ENCODE results near the gene MINPP1. TPM values are rescaled to one million over a fixed set of nuclear protein-coding genes. Genes with fewer than 3 reads are reported as not detected.
"Not testable (repeated sequence)": the region's sequence is repeated elsewhere in the genome, so short reads cannot be mapped to it uniquely, and the experiment has no call there.

The MINPP1 gene, protein sequence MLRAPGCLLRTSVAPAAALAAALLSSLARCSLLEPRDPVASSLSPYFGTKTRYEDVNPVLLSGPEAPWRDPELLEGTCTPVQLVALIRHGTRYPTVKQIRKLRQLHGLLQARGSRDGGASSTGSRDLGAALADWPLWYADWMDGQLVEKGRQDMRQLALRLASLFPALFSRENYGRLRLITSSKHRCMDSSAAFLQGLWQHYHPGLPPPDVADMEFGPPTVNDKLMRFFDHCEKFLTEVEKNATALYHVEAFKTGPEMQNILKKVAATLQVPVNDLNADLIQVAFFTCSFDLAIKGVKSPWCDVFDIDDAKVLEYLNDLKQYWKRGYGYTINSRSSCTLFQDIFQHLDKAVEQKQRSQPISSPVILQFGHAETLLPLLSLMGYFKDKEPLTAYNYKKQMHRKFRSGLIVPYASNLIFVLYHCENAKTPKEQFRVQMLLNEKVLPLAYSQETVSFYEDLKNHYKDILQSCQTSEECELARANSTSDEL
- total RNA-seq, result 14.3 TPM

DNA sequence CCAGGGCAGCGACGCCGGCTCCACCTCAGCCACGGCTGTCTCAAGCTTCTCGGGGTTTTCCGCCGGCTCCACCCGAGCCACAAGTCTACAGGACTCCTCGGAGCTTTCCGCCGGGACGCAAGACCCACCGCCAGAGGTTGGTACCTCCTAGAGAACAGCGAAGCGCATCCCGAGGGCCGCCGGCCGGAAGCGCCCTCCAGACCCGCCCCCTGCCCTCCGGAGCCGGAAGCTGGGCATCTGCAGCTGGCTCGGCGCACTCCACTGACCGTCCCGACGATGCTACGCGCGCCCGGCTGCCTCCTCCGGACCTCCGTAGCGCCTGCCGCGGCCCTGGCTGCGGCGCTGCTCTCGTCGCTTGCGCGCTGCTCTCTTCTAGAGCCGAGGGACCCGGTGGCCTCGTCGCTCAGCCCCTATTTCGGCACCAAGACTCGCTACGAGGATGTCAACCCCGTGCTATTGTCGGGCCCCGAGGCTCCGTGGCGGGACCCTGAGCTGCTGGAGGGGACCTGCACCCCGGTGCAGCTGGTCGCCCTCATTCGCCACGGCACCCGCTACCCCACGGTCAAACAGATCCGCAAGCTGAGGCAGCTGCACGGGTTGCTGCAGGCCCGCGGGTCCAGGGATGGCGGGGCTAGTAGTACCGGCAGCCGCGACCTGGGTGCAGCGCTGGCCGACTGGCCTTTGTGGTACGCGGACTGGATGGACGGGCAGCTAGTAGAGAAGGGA is at the start of gene MINPP1:
MINPP1 (plus strand) TSS at position 254 of the 726 bp plus-strand sequence; CDS start at position 277, 23 bp downstream.
- TF ChIP-seq, protein P1, sequence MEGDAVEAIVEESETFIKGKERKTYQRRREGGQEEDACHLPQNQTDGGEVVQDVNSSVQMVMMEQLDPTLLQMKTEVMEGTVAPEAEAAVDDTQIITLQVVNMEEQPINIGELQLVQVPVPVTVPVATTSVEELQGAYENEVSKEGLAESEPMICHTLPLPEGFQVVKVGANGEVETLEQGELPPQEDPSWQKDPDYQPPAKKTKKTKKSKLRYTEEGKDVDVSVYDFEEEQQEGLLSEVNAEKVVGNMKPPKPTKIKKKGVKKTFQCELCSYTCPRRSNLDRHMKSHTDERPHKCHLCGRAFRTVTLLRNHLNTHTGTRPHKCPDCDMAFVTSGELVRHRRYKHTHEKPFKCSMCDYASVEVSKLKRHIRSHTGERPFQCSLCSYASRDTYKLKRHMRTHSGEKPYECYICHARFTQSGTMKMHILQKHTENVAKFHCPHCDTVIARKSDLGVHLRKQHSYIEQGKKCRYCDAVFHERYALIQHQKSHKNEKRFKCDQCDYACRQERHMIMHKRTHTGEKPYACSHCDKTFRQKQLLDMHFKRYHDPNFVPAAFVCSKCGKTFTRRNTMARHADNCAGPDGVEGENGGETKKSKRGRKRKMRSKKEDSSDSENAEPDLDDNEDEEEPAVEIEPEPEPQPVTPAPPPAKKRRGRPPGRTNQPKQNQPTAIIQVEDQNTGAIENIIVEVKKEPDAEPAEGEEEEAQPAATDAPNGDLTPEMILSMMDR (IDR thresholded peaks at IDR 0.05), result peak in 1 of 3 experiments; percentile 6
- peaks cover 7 to 15% of the 10 kb centered on the region in 2 donors for H3K4me1 ChIP-seq
- H3K27me3 ChIP-seq, result no peaks in the 10 kb centered on the region
- intact Hi-C loops (cut with DNase I), result no loop called here
- peak within 1 kb of the TSS; percentile 89 to 92 for H3K27ac ChIP-seq
- H3K36me3 ChIP-seq, result no peaks in the 10 kb centered on the region
- H3K9me3 ChIP-seq, result no peaks in the 10 kb centered on the region
- H3K4me3 ChIP-seq, result peak within 1 kb of the TSS; percentile 78 to 89
- DNase-seq (ENCODE audit: low spot score in 2 of 2), result peak; percentile 9 to 86

DNA sequence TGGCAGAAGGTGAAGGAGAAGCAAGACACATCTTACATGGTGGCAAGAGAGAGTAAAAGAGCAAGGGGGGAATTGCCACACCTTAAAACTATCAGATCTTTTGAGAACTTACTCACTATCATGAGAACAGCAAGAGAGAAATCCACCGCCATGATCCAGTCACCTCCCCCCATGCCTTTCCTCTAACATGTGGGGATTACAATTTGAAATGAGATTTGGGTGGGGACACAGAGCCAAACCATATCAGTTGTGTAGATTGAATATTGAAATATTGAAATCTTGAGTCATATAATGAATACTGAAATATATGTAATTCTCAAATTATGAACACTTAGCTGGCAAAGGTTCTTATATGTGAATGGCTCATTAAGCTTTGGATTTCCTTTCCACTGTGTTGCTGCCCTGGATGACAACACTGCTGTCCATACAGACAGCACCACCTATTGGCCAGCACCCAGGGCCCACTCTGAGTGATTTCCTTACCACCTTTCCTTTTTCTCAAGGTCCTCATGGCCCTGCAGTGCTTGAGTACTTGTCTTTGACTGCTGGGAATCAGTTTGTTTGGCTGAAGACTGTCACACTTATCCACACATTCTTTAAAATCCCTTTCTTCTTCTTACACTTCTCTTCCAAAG is 48.0 kb upstream of the MINPP1 start:
- H3K9me3 ChIP-seq; H3K4me1 ChIP-seq; intact Hi-C loops (cut with DNase I); H3K4me3 ChIP-seq; H3K36me3 ChIP-seq; H3K27ac ChIP-seq; H3K27me3 ChIP-seq; DNase-seq (ENCODE audit: low spot score in 2 of 2): not testable (repeated sequence)

DNA sequence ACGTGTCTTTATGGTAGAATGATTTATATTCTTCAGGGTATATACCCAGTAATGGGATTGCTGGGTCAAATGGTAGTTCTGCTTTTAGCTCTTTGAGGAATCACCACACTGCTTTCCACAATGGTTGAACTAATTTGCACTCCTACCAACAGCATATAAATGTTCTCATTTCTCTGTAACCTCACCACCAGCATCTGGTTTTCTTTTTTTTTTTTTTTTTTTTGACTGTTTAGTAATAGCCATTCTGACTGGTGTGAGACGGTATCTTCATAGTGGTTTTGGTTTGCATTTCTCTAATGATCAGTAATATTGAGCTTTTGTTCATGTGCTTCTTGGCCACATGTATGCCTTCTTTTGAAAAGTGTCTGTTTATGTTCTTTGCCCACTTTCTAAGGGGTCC is 42.9 kb upstream of the MINPP1 start:
- H3K4me3 ChIP-seq; intact Hi-C loops (cut with DNase I): not testable (repeated sequence)

DNA sequence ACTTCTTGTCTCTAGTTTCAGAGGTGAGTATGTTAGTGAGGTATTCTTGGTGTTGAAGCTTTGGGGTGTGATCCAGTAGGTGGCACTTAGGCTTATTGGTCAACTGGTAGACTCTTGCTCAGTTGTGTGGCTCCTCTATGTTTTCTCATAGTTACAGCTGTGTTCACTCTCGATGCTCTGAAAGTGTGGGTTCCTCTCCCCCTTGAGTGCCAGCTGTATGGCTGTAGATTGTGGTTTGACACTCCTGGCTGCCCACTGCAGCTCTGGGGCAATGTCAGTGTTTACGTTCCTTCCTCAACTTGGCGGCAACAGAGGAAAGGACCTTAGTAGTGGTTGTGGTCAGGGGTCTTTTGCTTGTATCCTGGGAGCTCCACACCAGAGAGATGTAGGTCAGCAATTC is 37.8 kb upstream of the MINPP1 start:
- H3K27me3 ChIP-seq; H3K9me3 ChIP-seq; H3K27ac ChIP-seq; DNase-seq (ENCODE audit: low spot score in 2 of 2); H3K4me1 ChIP-seq; H3K36me3 ChIP-seq; H3K4me3 ChIP-seq; intact Hi-C loops (cut with DNase I): not testable (repeated sequence)

More for the DNA sequence above, 42.9 kb upstream of the MINPP1 start:
- not testable (repeated sequence) for H3K4me1 ChIP-seq; H3K27me3 ChIP-seq; H3K27ac ChIP-seq; H3K36me3 ChIP-seq; DNase-seq (ENCODE audit: low spot score in 2 of 2); H3K9me3 ChIP-seq

DNA sequence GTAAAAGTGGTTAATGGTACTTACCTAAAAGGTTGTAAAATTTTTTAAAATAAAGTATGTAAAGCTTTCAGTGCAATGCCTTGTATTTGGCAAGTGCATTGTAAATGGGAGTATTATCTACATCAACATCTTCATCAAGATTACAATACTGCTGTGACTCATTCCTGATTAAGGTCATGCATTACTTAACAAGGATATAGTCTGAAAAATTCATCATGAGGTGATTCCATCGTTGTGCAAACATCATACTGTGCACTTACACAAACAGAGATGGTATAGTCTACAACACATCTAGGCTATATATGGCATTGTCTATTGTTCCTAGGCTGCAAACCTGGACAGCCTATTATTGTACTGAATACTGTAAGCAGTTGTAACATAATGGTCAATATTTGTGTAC is 16.0 kb upstream of the MINPP1 start:
- H3K9me3 ChIP-seq; intact Hi-C loops (cut with DNase I); DNase-seq (ENCODE audit: low spot score in 2 of 2); H3K27me3 ChIP-seq; H3K27ac ChIP-seq; H3K36me3 ChIP-seq; H3K4me3 ChIP-seq; H3K4me1 ChIP-seq: not testable (repeated sequence)

DNA sequence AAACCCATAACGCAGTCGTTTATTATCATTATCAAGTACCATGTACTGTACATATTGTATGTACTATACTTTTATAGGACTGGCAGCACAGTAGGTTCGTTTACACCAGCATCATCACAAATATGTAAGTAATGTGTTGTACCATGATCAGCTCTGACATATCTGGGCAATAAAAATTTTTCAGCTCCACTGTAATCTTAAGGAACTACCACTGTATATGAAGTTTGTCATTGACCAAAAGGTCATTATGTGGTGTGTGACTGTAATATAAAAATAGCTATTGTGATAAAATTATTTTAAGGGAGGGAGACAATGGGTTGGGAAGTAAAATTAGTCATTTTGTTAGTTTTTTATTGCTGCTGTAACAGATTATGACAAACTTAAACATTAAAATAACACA is 14.4 kb upstream of the MINPP1 start:
- H3K27me3 ChIP-seq; H3K27ac ChIP-seq; H3K9me3 ChIP-seq; DNase-seq (ENCODE audit: low spot score in 2 of 2); intact Hi-C loops (cut with DNase I); H3K4me3 ChIP-seq; H3K4me1 ChIP-seq; H3K36me3 ChIP-seq: not testable (repeated sequence)

DNA sequence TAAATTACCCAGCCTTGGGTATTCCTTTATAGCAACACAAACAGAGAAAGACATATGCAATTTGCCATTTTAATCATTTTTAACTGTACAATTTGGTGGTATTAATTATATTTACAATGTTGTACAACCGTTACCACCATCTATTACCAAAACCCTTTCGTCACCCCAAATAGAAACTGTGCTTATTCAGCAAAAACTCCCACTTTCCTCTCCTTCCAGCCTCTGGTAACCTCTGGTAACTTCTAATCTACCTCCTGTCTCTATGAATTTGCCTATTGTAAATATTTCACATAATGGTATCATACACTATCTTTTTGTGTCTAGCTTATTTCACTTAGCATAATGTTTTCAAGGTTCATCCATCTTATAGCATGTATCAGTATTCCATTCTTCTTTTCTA is 12.2 kb upstream of the MINPP1 start:
- H3K27me3 ChIP-seq; H3K9me3 ChIP-seq; H3K27ac ChIP-seq; intact Hi-C loops (cut with DNase I); H3K36me3 ChIP-seq; DNase-seq (ENCODE audit: low spot score in 2 of 2); H3K4me3 ChIP-seq; H3K4me1 ChIP-seq: not testable (repeated sequence)

DNA sequence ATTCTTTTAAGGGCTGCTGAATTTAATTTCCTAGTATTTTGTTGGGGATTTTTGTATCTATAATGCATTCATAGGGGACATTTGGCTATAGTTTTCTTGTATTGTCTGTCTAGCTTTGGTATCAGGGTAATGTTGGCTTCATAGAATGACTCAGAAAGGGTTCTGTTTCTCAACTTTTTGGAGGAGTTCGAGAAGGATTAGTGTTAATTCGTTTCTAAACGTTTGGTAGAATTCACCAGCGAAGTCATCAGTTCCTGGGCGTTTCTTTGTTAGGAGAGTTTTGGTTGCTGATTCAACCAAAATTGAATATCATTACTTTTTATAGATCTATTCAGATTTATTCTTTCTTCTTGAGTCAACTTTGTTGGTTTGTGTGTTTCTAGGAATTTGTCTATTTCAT is 9.2 kb upstream of the MINPP1 start:
- H3K27ac ChIP-seq; H3K27me3 ChIP-seq; H3K4me3 ChIP-seq; H3K4me1 ChIP-seq; DNase-seq (ENCODE audit: low spot score in 2 of 2); H3K36me3 ChIP-seq; H3K9me3 ChIP-seq; intact Hi-C loops (cut with DNase I): not testable (repeated sequence)

DNA sequence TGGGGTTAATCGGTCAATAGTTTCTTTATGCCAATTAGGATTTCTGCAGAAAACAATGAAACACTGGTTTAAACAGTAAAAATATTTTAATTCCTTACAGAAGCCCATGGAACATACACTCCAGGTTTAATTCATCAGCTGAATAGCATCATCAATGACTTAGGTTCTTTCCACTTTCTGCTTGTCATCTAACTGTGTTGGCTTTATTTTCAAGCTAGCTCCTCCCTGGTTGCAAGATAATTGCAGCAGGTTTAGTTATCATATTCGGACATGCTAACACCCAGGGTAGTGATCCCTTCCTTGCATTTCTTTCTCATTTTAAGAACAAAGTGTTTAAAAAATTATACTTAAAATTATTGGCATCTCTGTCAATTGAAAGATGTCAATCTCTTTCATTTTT is 7.3 kb upstream of the MINPP1 start:
- DNase-seq (ENCODE audit: low spot score in 2 of 2); H3K27me3 ChIP-seq; H3K4me1 ChIP-seq; intact Hi-C loops (cut with DNase I); H3K9me3 ChIP-seq; H3K36me3 ChIP-seq; H3K4me3 ChIP-seq; H3K27ac ChIP-seq: not testable (repeated sequence)

DNA sequence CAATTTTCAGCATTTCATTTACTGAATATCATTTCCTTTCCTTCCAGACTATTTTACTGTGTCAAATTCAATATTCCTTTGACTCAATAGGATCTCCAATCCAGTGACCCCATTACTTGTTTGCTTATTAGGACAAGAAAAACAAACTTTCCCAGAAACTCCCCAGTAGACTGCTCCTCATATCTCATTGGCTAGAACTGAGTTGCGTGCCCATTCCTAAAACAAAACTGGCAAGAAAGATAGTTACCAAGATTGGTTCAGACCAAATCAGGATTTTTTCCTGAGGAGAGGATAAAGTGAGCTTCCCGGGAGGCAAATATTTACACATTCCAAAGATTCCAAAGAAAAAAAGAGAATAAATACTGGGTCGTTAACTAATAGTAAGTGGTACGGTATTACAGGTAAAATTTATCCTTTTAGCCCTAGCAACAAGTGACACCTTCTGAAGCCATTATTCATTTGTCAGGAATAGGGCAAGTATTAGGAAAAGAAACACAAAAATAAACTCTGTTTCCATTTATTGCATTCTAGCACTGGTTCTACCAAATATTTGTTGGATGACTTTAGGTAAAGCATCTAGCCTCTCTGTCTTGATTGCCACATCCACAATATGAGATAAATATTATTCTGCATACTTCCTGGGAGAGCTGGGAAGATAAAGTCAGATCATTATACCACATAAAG is 6.4 kb upstream of the MINPP1 start:
- DNase-seq (ENCODE audit: low spot score in 2 of 2); H3K27ac ChIP-seq; intact Hi-C loops (cut with DNase I); H3K4me3 ChIP-seq; H3K9me3 ChIP-seq; H3K4me1 ChIP-seq; H3K27me3 ChIP-seq; H3K36me3 ChIP-seq: not testable (repeated sequence)

Data from ascending aorta (tissue), 2 donors.